Stimulated activated CD8-positive, alpha-beta memory T cell treated with anti-CD3 and anti-CD28 coated beads, Interleukin-4, amount 100 ng/mL, for 1 hour (primary cell): ENCODE data around the gene IGSF6.
"Not testable (repeated sequence)": the region's sequence is repeated elsewhere in the genome, so short reads cannot be mapped to it uniquely, and the experiment has no call there.

Source experiments
- DNase-seq, 2 donors: peaks; one replicate each; pipeline ENCODE4 v3.0.0-alpha.2; 2020; ENCODE audit warnings: low read depth in 2 of 2, low spot score in 1 of 2

IGSF6 gene

GRCh38 chr16:21629616-21630539, 22.5 kb downstream of the IGSF6 start:
- DNase-seq, result not testable (repeated sequence)

- no peak for DNase-seq
Measured at GRCh38 chr16:21628772-21629171, 23.6 kb downstream of the IGSF6 start.

GRCh38 chr16:21628121-21628726, 24.2 kb downstream of the IGSF6 start:
- no peak for DNase-seq

GRCh38 chr16:21626659-21627277, 25.6 kb downstream of the IGSF6 start:
- no peak for DNase-seq

GRCh38 chr16:21625026-21625425, 27.4 kb downstream of the IGSF6 start:
- DNase-seq, result no peak

GRCh38 chr16:21622545-21622944, 29.9 kb downstream of the IGSF6 start:
- DNase-seq, result no peak

GRCh38 chr16:21620592-21620991, 31.8 kb downstream of the IGSF6 start:
- no peak for DNase-seq

- DNase-seq, result no peak
Measured at GRCh38 chr16:21619765-21620425, 32.5 kb downstream of the IGSF6 start.

GRCh38 chr16:21618281-21618680, 34.1 kb downstream of the IGSF6 start:
- DNase-seq, result no peak

GRCh38 chr16:21617607-21618006, 34.8 kb downstream of the IGSF6 start:
- DNase-seq, result no peak

GRCh38 chr16:21614896-21615295, 37.5 kb downstream of the IGSF6 start:
- DNase-seq, result no peak

GRCh38 chr16:21613781-21614180, 38.6 kb downstream of the IGSF6 start:
- DNase-seq, result no peak

- no peak for DNase-seq
Measured at GRCh38 chr16:21613361-21613760, 39.0 kb downstream of the IGSF6 start.

GRCh38 chr16:21611556-21612384, 40.6 kb downstream of the IGSF6 start:
- no peak for DNase-seq

GRCh38 chr16:21611198-21611555, 41.2 kb downstream of the IGSF6 start:
- no peak for DNase-seq

- DNase-seq, result no peak
Measured at GRCh38 chr16:21610766-21611165, 41.6 kb downstream of the IGSF6 start.

GRCh38 chr16:21610006-21610544, 42.3 kb downstream of the IGSF6 start:
- no peak for DNase-seq

GRCh38 chr16:21608639-21609328, 43.6 kb downstream of the IGSF6 start:
- DNase-seq, result no peak

- not testable (repeated sequence) for DNase-seq
Measured at GRCh38 chr16:21605848-21606247, 46.6 kb downstream of the IGSF6 start.

- no peak for DNase-seq
Measured at GRCh38 chr16:21603928-21604327, 48.5 kb downstream of the IGSF6 start.
